HG02678 (cell line): ENCODE measurements around the gene EDEM2.
"Not testable (repeated sequence)": the region's sequence is repeated elsewhere in the genome, so short reads cannot be mapped to it uniquely, and the experiment has no call there.

ENCODE experiments used
- ATAC-seq: cut with Tn5 transposase; IDR thresholded peaks from one replicate; pipeline ENCODE4 v1.9.1; 2021; ENCODE audit warnings: mild to moderate bottlenecking, moderate library complexity; ENCODE audit not compliant: unreplicated experiment

The EDEM2 gene

DNA sequence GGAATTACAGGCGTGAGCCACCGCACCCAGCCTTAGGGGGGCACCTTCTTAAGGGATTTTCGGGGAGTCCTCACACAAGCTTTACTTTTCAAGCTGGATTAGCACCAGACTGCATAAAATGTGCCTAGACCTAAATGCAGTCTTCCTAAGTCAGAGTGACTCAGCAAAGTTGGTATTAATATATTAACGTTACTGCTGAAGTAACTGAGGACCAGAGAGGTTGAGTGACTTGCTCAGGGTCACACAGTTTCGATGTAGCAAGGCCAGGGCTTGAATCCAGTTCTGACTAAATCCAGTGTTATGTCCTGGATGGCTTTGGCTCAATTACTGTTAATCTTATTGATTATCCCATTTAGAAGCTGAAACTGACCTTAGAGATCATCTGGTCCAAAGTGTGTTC is 13.4 kb downstream of the EDEM2 start:
- ATAC-seq, result no peak

DNA sequence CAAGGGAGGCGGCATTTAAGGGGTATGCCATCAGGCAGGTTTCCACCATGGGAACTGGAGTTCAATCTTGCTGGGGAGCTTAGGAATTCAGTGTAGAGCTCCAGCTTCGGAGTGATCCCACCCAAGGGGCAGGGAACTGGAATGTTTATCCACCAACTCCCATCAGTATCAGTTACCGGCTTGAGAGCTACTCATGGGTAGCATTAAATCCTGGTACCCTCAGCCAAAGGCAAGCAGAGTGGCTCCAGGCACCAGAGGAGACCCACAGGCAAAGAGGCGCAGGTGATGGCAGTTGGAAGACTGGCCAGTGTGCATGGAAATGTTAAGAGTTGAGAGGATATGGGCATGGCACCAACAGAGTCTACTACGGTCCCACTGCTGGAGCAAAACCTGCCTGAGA is 14.1 kb downstream of the EDEM2 start:
- ATAC-seq, result no peak

DNA sequence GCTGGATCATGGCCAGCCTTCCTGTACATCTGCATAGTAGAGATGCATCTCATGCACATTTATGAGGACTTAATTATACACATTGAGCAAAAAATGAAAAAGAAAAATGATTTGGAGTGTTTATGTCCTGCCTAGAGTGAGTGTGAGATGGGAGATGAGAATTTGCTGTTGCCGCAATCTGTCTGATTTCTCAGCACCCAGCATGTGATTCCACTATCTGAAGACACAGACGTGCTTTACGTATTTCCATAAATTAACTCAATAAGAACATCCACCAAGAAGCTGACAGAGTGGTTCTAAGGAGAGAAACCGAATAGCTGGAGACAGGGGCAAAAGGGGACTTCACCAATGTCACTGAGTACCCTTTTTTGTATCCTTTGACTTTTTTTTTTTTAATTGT is 15.2 kb downstream of the EDEM2 start:
- no peak for ATAC-seq

DNA sequence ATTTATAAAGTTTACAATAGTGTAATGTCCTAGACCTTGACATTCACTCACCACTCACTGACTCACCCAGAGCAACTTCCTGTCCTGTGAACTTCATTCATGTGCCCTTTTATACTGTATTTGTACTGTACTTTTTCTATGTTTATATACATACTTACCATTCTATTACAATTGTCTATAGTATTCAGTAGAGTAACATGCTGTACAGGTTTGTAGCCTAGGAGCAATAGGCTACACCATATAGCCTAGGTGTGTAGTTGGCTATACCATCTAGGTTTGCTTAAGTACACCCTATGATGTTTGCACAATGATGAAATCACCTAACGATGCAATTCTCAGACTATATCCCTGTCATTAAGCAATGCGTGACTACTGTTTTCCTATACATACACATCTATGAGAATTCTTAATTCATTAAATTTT is 17.5 kb downstream of the EDEM2 start:
- ATAC-seq, result no peak

DNA sequence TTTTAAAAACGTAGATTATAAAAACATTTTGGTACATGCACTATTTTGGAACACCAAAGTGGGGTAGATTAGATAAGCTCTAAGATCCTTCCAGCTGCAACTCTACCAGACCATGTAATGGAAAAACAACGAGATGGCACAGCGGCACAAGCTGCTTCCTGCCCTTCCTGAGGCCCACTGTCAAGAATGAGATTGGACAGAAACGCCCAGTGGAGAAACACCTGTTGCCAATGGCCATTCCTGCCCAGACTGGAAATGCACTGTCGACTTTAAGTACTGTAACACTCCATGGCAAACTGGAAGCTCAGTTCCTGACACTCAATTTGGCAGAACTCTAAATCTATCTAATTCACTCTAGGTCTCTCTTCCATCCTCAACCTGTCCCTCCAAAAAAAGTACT is 21.4 kb downstream of the EDEM2 start:
- no peak for ATAC-seq

DNA sequence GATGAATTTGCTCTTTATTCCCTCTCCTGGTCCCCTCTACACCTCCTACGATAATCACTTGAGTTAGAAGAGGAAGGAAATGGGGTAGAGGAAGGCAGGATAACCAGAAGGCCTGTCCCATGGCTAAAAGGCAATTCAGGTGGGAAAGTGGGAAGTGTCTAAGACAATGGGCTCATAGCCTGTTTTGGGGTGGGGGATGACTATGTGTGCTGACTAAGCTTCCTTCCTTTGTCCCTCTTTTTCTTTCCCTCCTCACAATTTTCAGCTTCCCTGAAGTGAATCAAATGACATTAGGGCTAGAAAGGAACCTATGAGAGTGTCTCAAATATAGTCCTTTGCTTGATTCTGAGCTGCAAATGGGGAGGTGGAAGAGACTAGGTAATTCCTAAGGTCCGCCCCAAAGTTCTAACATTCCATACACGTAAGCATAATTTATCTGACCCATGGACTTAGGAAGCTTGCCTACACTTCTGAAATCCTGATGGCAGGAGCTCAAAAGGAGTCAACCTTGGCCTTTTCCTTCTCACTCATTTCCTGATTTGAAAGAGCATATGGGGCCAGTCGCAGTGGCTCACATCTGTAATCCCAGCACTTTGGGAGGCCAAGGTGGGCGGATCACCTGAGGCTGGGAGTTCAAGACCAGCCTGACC is 24.3 kb downstream of the EDEM2 start:
- ATAC-seq, result no peak

DNA sequence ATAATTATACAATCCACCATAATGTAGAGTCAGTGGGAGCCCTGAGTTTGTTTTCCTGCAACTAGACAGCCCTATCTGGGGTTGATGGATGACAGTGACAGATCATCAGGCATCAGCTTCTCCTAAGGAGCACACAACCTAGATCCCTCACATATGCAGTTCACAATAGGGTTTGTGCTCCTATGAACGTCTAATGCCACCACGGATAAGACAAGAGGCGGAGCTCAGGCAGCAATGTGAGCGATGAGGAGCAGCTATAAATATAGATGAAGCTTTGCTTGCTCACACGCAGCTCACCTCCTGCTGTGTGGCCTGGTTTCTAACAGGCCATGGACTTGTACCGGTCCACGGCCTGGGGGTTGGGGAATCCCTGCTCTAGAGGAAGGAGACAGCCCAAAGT is 25.9 kb downstream of the EDEM2 start:
- ATAC-seq, result no peak

DNA sequence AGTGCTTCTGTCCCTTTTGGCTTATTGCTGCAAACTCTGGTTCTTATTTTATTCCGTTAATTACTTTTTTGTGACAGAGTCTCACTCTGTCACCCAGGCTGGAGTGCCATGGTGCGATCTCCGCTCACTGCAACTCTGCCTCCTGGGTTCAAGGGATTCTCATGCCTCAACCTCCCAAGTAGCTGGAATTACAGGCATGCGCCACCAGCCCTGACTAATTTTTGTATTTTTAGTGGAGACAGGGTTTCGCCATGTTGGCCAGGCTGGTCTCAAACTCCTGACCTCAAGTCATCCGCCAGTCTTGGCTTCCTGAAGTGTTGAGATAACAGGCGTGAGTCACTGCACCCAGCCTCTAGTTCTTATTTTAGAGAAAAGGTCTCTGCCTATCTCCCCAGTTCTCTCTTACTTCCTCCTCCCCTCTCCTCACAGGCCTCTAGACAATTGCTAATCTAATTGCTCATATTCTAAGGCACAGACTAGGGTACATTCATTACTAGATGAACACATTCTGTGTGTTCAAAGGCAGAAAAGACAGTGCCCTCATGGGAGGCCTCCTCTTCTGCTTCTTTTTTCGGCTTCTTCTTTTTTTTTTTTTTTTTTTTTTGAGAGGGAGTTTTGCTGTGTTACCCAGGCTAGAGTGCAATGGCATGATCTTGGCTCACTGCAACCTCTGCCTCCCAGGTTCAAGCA is 27.0 kb downstream of the EDEM2 start:
- no peak for ATAC-seq

DNA sequence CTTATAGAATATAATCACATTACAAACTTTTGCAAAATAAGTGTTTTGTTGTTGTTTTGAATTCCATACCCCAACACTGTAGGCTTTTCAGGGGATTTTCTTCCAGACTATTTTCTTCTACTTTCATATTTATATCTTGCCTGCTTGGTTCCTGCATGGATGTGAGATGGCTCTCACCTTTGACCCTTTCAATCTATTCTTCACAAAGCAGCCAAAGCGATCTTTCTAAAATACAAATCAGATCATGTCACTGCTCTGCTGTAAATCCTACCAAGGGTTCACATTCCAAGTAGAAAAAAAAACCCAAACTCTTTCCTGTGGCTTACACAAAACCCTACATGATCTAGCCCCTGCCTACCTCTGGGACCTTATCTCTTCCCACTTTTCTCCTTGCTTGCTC is 29.5 kb downstream of the EDEM2 start:
- no peak for ATAC-seq

DNA sequence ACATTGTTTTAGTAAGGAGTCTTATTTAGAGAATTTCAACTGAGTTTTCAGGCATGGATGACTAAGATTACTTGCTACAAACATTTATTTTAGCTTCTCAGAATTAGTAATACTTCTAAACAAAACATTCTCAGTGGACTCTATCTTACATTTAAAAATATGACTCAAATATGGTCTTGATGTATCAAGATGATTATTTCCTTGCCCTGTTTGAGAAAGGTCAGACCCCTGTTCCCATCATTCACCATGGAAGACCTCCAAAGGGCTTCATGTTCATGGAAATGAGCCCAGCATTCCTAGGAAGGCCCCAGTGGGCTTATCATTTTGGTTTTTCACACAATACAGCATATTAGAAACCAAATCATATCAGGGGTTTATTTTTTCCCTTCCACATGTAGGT is 29.9 kb downstream of the EDEM2 start:
- no peak for ATAC-seq

DNA sequence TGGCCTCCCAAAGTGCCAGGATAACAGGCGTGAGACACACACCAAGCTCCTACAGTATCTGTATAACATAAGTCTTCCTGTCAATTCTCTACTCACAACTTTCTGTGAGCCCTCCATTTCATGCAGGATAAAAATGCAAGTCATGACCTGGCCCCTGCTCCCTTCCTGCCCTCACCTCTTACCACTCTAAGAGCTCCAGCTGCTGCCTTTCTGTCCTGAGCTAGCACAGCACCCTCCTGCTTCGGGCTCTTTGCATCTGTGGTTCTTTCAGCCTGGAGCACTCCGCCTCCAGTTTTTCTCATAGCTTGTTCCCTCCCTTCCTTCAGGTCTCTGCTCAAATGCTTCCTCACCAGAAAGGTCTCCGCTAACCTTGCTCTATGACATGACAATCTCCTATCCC is 30.9 kb downstream of the EDEM2 start:
- no peak for ATAC-seq

DNA sequence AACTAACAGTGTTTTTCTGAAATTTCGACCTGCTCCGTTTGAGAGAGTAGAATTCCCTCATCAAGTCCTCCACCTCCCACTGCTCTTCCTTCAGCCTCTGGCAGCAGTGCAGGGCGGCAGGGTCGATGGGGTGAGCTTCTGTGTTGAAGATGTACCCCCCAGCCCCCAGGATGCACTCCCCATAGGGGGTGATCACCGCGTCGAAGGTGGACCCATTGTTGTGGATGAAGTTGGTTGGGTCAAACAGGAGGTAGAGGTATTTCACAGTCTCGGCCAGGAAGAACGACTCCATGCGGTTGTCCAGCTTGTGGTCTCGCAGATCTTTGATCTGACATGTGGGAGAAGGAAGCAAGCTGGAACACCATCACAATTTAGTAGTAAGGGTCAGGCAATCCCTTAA is 31.5 kb downstream of the EDEM2 start:
- ATAC-seq, result no peak

DNA sequence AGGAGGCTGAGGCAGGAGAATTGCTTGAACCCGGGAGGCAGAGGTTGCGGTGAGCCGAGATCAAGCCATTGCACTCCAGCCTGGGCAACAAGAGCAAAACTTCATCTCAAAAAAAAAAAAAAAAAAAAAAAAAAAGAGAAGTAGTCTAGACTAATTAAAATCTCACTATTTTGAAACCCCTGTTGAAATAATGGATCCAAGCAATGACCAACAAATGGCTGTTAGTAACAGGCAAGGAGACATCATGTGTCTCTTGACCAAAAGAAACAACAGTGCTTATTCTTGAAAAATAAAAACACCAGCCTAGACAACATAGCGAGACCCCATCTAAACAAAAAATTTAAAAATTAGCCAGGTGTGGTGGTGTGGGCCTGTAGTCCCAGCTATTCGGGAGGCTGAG is 34.9 kb downstream of the EDEM2 start:
- ATAC-seq, result not testable (repeated sequence)

DNA sequence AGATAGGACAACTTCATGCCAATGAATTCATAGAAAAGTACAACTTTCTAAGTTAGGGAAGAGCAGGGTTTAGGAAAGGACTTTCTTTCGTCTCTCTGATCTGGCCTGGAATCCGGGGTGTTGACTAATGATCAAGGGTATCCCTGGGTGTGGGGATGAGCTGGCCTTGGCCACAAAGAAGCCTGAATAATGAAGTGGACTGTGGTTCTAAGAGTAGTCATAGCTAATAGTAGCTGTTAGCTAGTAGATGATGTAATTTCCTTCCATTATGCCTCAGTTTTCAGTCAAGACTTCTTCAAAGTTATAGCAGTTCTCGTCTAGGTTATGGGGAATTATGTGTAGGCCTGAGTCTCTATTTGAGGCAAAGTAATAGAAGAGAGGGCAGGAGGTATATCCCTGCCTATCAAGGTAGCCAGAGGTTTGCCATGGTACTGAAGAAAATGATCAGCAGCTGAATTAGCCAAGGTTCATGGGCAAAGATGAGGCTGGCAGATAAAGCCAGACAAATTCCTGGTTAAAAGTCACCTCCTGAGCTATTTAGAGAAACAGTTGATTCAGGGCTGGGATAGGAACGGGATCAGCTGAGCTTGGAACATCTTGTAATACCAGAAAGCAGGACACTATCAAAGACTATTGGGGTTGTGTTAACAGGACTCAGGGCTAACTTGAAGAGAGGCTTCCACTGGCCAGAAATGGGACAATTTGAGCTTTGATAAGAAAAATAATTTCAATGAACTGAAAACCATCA is 35.8 kb downstream of the EDEM2 start:
- no peak for ATAC-seq

DNA sequence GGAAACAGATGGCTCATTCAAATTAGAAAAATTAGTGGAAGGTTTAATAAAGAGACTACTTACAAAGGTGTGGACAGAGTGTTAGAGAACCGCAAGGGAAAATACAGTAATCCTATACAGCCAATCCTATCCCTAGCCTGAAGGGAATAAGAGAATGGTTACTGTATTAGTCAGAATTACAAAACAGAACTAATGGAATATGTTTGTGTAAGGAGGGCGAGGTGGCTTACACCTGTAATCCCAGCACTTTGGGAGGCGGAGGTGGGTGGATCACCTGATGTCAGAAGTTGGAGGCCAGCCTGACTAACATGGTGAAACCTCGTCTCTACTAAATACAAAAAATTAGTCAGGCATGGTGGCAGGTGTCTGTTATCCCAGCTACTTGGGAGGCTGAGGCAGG is 38.2 kb downstream of the EDEM2 start:
- no peak for ATAC-seq

DNA sequence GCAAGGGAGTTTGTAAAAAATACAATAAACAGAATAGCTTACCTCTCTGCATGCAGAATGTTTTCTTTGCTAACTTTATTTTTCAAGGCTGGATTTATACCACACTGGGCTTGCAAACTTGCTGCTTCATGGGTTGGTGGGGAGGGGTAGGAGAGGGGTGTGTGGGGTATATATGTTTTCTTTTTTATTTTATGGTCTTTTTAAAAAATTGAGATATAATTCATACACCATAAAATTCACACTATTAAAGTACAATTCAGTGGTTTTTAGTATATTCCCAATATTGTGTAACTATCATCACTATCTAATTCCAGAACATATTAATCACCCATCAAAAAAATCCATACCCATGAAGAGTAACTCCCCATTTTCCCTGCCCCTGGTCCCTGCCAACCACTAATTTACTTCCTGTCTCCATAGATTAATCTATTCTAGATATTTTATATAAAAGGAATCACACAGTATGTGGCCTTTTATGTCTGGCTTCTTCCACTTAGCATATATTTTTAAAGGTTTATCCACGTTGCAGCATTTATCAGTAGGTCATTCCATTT is 40.2 kb downstream of the EDEM2 start:
- ATAC-seq, result no peak

DNA sequence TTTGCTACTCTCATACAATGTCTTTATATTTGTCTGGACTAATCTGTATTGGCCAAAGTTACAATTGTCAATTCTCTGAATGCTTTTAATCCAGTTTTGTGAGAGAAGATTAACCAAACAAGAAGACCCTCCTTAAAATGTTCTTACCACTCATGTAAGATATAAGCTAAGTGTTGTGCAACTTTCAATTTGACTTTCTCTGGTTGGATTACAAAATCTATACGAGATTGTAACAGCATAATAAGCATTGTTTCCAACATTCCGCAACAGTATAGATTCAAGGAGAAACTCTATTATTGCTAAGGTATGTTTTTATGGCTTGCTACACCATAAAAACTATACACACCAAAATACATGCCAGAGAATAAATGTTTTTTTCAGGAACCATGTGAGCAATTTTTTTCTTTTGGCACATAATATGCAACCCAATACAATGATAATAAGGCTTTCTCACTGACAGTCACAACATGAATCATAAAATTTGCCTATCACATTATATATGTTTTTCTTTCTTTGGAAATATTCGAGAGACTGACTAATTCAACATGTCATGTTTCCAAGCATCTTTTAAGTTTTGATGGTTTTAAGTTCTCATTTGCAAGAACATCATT is 42.3 kb downstream of the EDEM2 start:
- no peak for ATAC-seq

DNA sequence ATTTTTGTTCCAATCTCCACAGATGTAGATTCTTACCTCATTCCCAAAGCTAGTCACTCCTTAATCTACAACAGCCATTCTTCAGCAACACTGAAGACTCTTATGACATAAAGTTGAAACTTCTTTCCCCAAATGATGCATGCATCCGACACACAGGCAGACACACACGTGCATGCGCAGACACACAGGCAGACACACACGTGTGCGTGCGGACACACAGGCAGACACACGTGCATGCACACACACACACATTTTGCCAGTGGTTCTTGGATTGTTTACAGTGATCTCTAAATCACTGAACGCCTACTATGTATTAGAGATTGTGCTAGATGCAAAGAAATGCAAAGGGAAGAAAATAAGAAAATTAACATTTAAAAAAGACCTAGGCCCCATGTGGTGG is 45.5 kb downstream of the EDEM2 start:
- ATAC-seq, result no peak

DNA sequence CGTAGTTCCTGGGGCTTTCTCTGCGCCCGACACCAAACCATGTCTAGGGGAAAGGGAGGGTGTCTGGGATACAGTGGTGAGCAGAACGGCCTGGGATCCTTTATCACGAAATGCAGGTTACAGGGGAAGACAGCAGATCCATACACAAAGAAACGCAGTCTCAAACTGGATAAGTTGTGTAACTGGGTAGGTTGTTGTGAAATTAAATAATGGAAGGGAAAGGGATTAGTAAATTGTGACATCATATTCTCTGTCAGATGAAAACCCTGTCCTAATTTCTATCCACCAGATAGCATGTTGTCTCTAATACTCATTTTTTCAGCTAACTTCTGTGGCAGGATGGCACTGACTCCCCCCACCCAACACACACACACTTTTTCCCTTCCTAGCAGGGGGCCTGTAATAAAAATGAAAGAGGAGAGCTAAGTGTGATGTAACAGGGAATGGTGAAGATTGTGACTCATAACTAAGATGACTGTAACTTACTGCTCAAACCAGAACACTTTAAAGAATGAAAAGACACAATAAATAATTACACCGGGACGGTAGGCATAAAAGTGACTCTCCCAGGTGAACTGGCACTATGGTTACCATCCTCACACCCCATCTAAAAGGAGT is 53.8 kb downstream of the EDEM2 start:
- ATAC-seq, result no peak

DNA sequence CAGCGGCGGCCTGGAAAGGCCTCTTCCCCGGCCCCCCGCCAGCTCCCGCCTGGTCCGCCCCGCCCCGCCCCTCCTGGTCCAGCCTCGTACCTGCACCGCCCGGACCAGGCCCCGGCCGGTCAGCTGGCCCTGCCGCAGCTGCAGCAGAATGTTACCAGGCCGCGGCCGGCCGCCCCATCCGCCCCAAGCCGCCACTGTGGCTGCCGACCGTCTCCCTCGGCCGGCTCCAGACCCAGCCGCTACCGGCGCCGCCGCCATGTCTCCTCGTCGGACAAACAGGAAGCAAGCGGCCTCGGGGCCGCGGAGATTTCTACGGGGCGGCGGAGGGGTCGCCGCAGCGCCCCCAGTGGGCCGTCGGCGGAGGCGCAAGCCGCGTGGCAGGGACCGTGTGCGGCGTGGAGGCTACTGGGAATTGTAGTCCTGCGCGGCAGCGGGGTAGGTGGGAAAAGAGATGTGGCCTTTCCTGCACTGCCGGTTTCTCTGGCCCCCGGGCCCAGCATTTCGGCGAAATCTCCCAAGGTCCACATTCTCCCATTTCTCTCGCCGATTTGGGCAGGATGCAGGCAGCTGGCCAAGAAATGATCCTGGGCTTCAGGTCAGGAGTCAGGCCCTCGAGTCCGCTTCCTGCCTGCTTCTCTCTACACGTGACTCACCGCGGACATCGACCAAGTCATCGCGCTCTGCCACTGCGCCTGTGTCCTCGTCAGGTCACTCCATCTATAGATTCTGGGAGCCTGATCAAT is 54.4 kb downstream of the EDEM2 start, which contains the start of gene TRPC4AP:
TRPC4AP (minus strand) TSS at position 284 of the 743 bp plus-strand sequence; CDS start at position 258, 26 bp downstream.
- peak; percentile 95 for ATAC-seq
